GM21390 (cell line): ENCODE measurements around the gene ZCCHC7.

Experiments
- ATAC-seq: cut with Tn5 transposase; IDR thresholded peaks from one replicate; pipeline ENCODE4 v1.9.1; 2021; ENCODE audit not compliant: unreplicated experiment

ZCCHC7 gene

GRCh38 chr9:37246826-37247225 is 126.5 kb downstream of the ZCCHC7 start:
- ATAC-seq = no peak

GRCh38 chr9:37248651-37249163 is 128.3 kb downstream of the ZCCHC7 start:
- ATAC-seq = no peak

GRCh38 chr9:37251452-37251851 is 131.1 kb downstream of the ZCCHC7 start:
- ATAC-seq = no peak

GRCh38 chr9:37253377-37253937 is 133.1 kb downstream of the ZCCHC7 start:
- no peak for ATAC-seq

GRCh38 chr9:37255187-37255586 is 134.8 kb downstream of the ZCCHC7 start:
- no peak for ATAC-seq

- ATAC-seq = no peak
Observed at GRCh38 chr9:37255944-37256862, 135.8 kb downstream of the ZCCHC7 start.

GRCh38 chr9:37259951-37260350 is 139.6 kb downstream of the ZCCHC7 start:
- ATAC-seq = no peak

GRCh38 chr9:37262410-37262809 is 142.0 kb downstream of the ZCCHC7 start:
- ATAC-seq = no peak

- no peak for ATAC-seq
Observed at GRCh38 chr9:37264539-37264938, 144.2 kb downstream of the ZCCHC7 start.

GRCh38 chr9:37266630-37267029 is 146.3 kb downstream of the ZCCHC7 start:
- ATAC-seq = no peak

GRCh38 chr9:37269221-37269620 is 148.8 kb downstream of the ZCCHC7 start:
- no peak for ATAC-seq

- ATAC-seq = no peak
Observed at GRCh38 chr9:37271679-37272078, 151.3 kb downstream of the ZCCHC7 start.

GRCh38 chr9:37273595-37273994 is 153.2 kb downstream of the ZCCHC7 start:
- ATAC-seq = no peak

GRCh38 chr9:37281541-37281940 is 161.2 kb downstream of the ZCCHC7 start:
- no peak for ATAC-seq

GRCh38 chr9:37283730-37284325 is 163.5 kb downstream of the ZCCHC7 start:
- no peak for ATAC-seq

- no peak for ATAC-seq
Observed at GRCh38 chr9:37284636-37285035, 164.3 kb downstream of the ZCCHC7 start.

- no peak for ATAC-seq
Observed at GRCh38 chr9:37286530-37287175, 166.3 kb downstream of the ZCCHC7 start.

GRCh38 chr9:37287317-37287716 is 166.9 kb downstream of the ZCCHC7 start:
- ATAC-seq = no peak

GRCh38 chr9:37289631-37290030 is 169.3 kb downstream of the ZCCHC7 start:
- no peak for ATAC-seq

GRCh38 chr9:37290366-37290939 is 170.1 kb downstream of the ZCCHC7 start:
- no peak for ATAC-seq

GRCh38 chr9:37290940-37291485 is 170.6 kb downstream of the ZCCHC7 start:
- ATAC-seq = no peak
